GM12878 (cell line): ENCODE data around the gene DSG1.

Experiments used
- BRCA1 ChIP-seq: IDR thresholded peaks from 2 replicates; pipeline ENCODE4 v1.6.1; 2011; ENCODE audit warnings: low read depth, low read length, improper control_type of control experiment
- CREM ChIP-seq: IDR thresholded peaks from 2 replicates; pipeline ENCODE4 v1.6.1; 2014; ENCODE audit warnings: antibody characterized with exemption, low read depth
- FOXM1 ChIP-seq: IDR thresholded peaks from 2 replicates; pipeline ENCODE4 v1.6.1; 2012; ENCODE audit warnings: low read depth, mild to moderate bottlenecking, inconsistent platforms, low read length, moderate library complexity
- HDAC2 ChIP-seq: fragments of 200-600 bp; sonication (generic); IDR thresholded peaks from 2 replicates; pipeline ENCODE4 v1.6.1; 2017
- HDAC6 ChIP-seq: fragments of 200-600 bp; sonication (generic); IDR thresholded peaks from one replicate; pipeline ENCODE4 v1.8.0; 2017; ENCODE audit warnings: antibody characterized with exemption; ENCODE audit not compliant: unreplicated experiment
- POLR2A ChIP-seq: IDR thresholded peaks from 2 replicates; pipeline ENCODE4 v1.6.1; 2011; ENCODE audit warnings: low read depth, mild to moderate bottlenecking, low read length
- POLR2AphosphoS5 ChIP-seq: IDR thresholded peaks from 2 replicates; pipeline ENCODE4 v1.6.1; 2011; ENCODE audit warnings: mild to moderate bottlenecking, low read length, inconsistent platforms
- RFX5 ChIP-seq: IDR thresholded peaks from 2 replicates; pipeline ENCODE4 v1.6.1; 2011; ENCODE audit warnings: low read depth, low read length, improper control_type of control experiment
- SIX5 ChIP-seq: IDR thresholded peaks from 2 replicates; pipeline ENCODE4 v1.6.1; 2011; ENCODE audit warnings: mild to moderate bottlenecking, low read depth, low read length, moderate library complexity; ENCODE audit not compliant: severe bottlenecking
- ZNF274 ChIP-seq: IDR thresholded peaks from one replicate; pipeline ENCODE4 v1.8.0; 2011; ENCODE audit not compliant: insufficient read length, insufficient read depth
- TF ChIP-seq, protein P1 (sequence below), 3 experiments: IDR thresholded peaks in 2 of 3; conservative IDR thresholded peaks in 1 of 3; 2 replicates each; pipeline ENCODE4 v1.5.1; 2011; ENCODE audit warnings: low read depth in 3 of 3, low read length in 3 of 3, mild to moderate bottlenecking in 3 of 3, control low read depth in 2 of 3, moderate library complexity in 2 of 3, inconsistent platforms in 1 of 3, mixed read lengths in 1 of 3; ENCODE audit not compliant: control insufficient read depth in 2 of 3, insufficient read depth in 1 of 3; ENCODE audit errors: extremely low read depth in 1 of 3
- TF ChIP-seq, protein P2 (sequence below): IDR thresholded peaks from 2 replicates; pipeline ENCODE4 v1.6.1; 2011; ENCODE audit warnings: borderline replicate concordance, low read depth, mild to moderate bottlenecking, moderate library complexity, mixed read lengths, low read length; ENCODE audit not compliant: insufficient read depth; ENCODE audit errors: extremely low read length
- TF ChIP-seq, protein P3 (sequence below): fragments of 450-650 bp; IDR thresholded peaks from 2 replicates; pipeline ENCODE4 v1.6.1; 2017; ENCODE audit warnings: mild to moderate bottlenecking, moderate library complexity

DNA sequence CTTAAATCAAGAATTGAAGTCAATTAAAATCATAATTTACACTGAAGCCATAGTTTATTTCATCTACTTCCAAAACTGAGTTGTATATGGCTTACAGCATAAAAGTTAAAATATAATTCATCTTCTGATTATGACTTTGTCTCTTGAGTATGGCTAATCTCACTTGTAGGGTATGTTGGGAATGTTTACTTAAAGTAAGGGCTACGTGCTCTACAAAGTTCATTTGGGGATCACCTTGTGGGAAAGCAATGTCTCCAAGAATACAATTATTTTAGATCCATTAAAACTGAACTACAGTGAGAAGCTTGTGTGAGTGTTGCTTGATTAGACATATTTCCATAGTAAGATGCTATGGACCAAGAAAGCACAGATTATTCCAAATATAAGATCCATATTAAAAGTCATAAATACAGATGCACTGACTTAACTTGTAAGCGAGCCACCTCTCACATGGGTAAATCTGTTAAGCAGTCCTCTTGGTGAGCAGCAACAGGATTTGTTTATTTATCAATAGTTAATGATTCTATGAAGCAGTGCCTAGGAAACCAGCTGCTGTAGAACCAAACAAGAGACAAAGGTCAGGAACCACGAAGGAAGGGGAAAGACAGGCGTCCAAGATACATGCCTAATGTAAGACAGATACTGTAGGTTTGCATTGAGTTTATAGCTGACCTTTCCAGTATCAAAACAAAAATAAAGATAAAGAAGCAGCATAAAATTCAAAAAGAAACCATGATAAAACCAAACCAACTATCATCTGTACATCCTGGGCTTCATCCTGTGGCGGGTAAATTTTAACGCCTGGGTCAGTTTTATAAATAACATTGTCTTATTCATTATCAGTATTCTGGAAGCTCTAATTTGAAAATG lies 83.4 kb downstream of the DSG1 start:
- TF ChIP-seq HDAC2 (no peak), POLR2AphosphoS5 (no peak), BRCA1 (no peak), SIX5 (no peak), FOXM1 (no peak), CREM (no peak), POLR2A (no peak), ZNF274 (no peak), RFX5 (no peak), HDAC6 (no peak)
- TF ChIP-seq, protein P1, sequence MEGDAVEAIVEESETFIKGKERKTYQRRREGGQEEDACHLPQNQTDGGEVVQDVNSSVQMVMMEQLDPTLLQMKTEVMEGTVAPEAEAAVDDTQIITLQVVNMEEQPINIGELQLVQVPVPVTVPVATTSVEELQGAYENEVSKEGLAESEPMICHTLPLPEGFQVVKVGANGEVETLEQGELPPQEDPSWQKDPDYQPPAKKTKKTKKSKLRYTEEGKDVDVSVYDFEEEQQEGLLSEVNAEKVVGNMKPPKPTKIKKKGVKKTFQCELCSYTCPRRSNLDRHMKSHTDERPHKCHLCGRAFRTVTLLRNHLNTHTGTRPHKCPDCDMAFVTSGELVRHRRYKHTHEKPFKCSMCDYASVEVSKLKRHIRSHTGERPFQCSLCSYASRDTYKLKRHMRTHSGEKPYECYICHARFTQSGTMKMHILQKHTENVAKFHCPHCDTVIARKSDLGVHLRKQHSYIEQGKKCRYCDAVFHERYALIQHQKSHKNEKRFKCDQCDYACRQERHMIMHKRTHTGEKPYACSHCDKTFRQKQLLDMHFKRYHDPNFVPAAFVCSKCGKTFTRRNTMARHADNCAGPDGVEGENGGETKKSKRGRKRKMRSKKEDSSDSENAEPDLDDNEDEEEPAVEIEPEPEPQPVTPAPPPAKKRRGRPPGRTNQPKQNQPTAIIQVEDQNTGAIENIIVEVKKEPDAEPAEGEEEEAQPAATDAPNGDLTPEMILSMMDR (IDR thresholded peaks at IDR 0.05 in 2 of 3, conservative IDR thresholded peaks at IDR 0.05 in 1 of 3; ENCODE audit: control insufficient read depth in 2 of 3, extremely low read depth in 1 of 3, insufficient read depth in 1 of 3, low read depth in 3 of 3, low read length in 3 of 3) = no peak
- TF ChIP-seq, protein P2, sequence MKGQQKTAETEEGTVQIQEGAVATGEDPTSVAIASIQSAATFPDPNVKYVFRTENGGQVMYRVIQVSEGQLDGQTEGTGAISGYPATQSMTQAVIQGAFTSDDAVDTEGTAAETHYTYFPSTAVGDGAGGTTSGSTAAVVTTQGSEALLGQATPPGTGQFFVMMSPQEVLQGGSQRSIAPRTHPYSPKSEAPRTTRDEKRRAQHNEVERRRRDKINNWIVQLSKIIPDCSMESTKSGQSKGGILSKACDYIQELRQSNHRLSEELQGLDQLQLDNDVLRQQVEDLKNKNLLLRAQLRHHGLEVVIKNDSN = no peak
- TF ChIP-seq, protein P3, sequence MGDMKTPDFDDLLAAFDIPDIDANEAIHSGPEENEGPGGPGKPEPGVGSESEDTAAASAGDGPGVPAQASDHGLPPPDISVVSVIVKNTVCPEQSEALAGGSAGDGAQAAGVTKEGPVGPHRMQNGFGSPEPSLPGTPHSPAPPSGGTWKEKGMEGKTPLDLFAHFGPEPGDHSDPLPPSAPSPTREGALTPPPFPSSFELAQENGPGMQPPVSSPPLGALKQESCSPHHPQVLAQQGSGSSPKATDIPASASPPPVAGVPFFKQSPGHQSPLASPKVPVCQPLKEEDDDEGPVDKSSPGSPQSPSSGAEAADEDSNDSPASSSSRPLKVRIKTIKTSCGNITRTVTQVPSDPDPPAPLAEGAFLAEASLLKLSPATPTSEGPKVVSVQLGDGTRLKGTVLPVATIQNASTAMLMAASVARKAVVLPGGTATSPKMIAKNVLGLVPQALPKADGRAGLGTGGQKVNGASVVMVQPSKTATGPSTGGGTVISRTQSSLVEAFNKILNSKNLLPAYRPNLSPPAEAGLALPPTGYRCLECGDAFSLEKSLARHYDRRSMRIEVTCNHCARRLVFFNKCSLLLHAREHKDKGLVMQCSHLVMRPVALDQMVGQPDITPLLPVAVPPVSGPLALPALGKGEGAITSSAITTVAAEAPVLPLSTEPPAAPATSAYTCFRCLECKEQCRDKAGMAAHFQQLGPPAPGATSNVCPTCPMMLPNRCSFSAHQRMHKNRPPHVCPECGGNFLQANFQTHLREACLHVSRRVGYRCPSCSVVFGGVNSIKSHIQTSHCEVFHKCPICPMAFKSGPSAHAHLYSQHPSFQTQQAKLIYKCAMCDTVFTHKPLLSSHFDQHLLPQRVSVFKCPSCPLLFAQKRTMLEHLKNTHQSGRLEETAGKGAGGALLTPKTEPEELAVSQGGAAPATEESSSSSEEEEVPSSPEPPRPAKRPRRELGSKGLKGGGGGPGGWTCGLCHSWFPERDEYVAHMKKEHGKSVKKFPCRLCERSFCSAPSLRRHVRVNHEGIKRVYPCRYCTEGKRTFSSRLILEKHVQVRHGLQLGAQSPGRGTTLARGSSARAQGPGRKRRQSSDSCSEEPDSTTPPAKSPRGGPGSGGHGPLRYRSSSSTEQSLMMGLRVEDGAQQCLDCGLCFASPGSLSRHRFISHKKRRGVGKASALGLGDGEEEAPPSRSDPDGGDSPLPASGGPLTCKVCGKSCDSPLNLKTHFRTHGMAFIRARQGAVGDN = no peak
